ENCODE measurements around the gene BTF3.

GRCh38 chr5:73484511-73484910 is 13.7 kb upstream of the BTF3 start:
- TF ChIP-seq POLR2A (IDR thresholded peaks at IDR 0.05) (no peak), EP300 (IDR thresholded peaks at IDR 0.05) (no peak)
- TF ChIP-seq, protein P1, sequence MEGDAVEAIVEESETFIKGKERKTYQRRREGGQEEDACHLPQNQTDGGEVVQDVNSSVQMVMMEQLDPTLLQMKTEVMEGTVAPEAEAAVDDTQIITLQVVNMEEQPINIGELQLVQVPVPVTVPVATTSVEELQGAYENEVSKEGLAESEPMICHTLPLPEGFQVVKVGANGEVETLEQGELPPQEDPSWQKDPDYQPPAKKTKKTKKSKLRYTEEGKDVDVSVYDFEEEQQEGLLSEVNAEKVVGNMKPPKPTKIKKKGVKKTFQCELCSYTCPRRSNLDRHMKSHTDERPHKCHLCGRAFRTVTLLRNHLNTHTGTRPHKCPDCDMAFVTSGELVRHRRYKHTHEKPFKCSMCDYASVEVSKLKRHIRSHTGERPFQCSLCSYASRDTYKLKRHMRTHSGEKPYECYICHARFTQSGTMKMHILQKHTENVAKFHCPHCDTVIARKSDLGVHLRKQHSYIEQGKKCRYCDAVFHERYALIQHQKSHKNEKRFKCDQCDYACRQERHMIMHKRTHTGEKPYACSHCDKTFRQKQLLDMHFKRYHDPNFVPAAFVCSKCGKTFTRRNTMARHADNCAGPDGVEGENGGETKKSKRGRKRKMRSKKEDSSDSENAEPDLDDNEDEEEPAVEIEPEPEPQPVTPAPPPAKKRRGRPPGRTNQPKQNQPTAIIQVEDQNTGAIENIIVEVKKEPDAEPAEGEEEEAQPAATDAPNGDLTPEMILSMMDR (IDR thresholded peaks at IDR 0.05): no peak

Measured in upper lobe of left lung (tissue), 4 donors.